NT2/D1 (cell line): ENCODE measurements around the gene HINFP.

ENCODE experiments used
- DNase-seq: peaks from one replicate; pipeline ENCODE4 v3.0.0-alpha.2; 2011; ENCODE audit warnings: low read depth, low spot score
- H3K27me3 ChIP-seq: 2 replicates; pipeline ENCODE4 v1.6.0; 2011; ENCODE audit warnings: mild to moderate bottlenecking; ENCODE audit not compliant: insufficient read length, insufficient read depth
- H3K36me3 ChIP-seq: 2 replicates; pipeline ENCODE4 v1.6.1; 2011; ENCODE audit warnings: mild to moderate bottlenecking, low read length, mixed read lengths; ENCODE audit not compliant: insufficient read depth, insufficient read length
- H3K4me1 ChIP-seq: 2 replicates; pipeline ENCODE4 v1.5.1; 2011; ENCODE audit not compliant: insufficient read depth, insufficient read length
- H3K4me3 ChIP-seq: 2 replicates; pipeline ENCODE4 v1.5.1; 2011; ENCODE audit warnings: low read depth; ENCODE audit not compliant: insufficient read length
- H3K9ac ChIP-seq: 2 replicates; pipeline ENCODE4 v1.6.0; 2011; ENCODE audit warnings: low read depth; ENCODE audit not compliant: insufficient read length
- H3K9me3 ChIP-seq: 2 replicates; pipeline ENCODE4 v1.5.1; 2011; ENCODE audit warnings: mild to moderate bottlenecking, low read length; ENCODE audit not compliant: insufficient read depth
- SUZ12 ChIP-seq: IDR thresholded peaks from 2 replicates; pipeline ENCODE4 v1.6.1; 2011; ENCODE audit not compliant: insufficient read length, insufficient read depth; ENCODE audit errors: extremely low read depth
- YY1 ChIP-seq: IDR thresholded peaks from 2 replicates; pipeline ENCODE4 v1.6.1; 2011; ENCODE audit not compliant: insufficient read length, insufficient read depth
- ZNF274 ChIP-seq: IDR thresholded peaks from 2 replicates; pipeline ENCODE4 v1.6.1; 2011; ENCODE audit warnings: mild to moderate bottlenecking, low read depth, low read length

The HINFP gene

GRCh38 chr11:119144825-119145486, 23.6 kb downstream of the HINFP start:
- TF ChIP-seq SUZ12: no peak
- TF ChIP-seq ZNF274: no peak
- TF ChIP-seq YY1: no peak
- H3K4me1 ChIP-seq: peaks cover 8% of the 10 kb centered on the region
- no peak overlapping the region for H3K4me3 ChIP-seq
- peaks cover 23% of the 10 kb centered on the region for H3K27me3 ChIP-seq
- no peak overlapping the region for H3K9ac ChIP-seq
- no peaks in the 10 kb centered on the region for H3K9me3 ChIP-seq
- peak; percentile 74 for DNase-seq
- H3K36me3 ChIP-seq: no peaks in the 10 kb centered on the region

GRCh38 chr11:119145551-119145950, 24.2 kb downstream of the HINFP start:
- H3K27me3 ChIP-seq: peaks cover 29% of the 10 kb centered on the region
- DNase-seq: no peak
- no peak overlapping the region for H3K4me3 ChIP-seq
- no peaks in the 10 kb centered on the region for H3K36me3 ChIP-seq
- peaks cover 8% of the 10 kb centered on the region for H3K4me1 ChIP-seq
- no peaks in the 10 kb centered on the region for H3K9me3 ChIP-seq
- TF ChIP-seq YY1 (no peak), ZNF274 (no peak), SUZ12 (no peak)
- H3K9ac ChIP-seq: no peak overlapping the region

GRCh38 chr11:119147604-119148333, 26.4 kb downstream of the HINFP start:
- peaks cover 46% of the 10 kb centered on the region for H3K27me3 ChIP-seq
- DNase-seq: no peak
- no peak overlapping the region for H3K4me3 ChIP-seq
- peaks cover 8% of the 10 kb centered on the region for H3K4me1 ChIP-seq
- H3K9me3 ChIP-seq: no peaks in the 10 kb centered on the region
- H3K36me3 ChIP-seq: no peaks in the 10 kb centered on the region
- TF ChIP-seq YY1 (no peak), ZNF274 (no peak), SUZ12 (no peak)
- H3K9ac ChIP-seq: no peak overlapping the region

GRCh38 chr11:119148720-119149017, 27.3 kb downstream of the HINFP start:
- TF ChIP-seq ZNF274 (no peak), SUZ12 (no peak), YY1 (no peak)
- peak overlapping the region; percentile 73 for H3K9ac ChIP-seq
- no peaks in the 10 kb centered on the region for H3K36me3 ChIP-seq
- no peak for DNase-seq
- peaks cover 46% of the 10 kb centered on the region for H3K27me3 ChIP-seq
- H3K4me3 ChIP-seq: peak overlapping the region; percentile 58
- H3K9me3 ChIP-seq: no peaks in the 10 kb centered on the region
- H3K4me1 ChIP-seq: peaks cover 8% of the 10 kb centered on the region

GRCh38 chr11:119149018-119149785, 27.8 kb downstream of the HINFP start, which contains the start of gene ABCG4:
TSS of gene ABCG4 (plus strand) at chr11:119149052. CDS start at chr11:119149966, 914 bp downstream.
- Histone ChIP-seq H3K36me3 (no peaks in the 10 kb centered on the region), H3K4me3 (peak within 1 kb of the TSS; percentile 58), H3K9me3 (no peaks in the 10 kb centered on the region), H3K27me3 (peaks cover 46% of the 10 kb centered on the region), H3K9ac (peak within 1 kb of the TSS; percentile 73), H3K4me1 (peaks cover 8% of the 10 kb centered on the region)
- no peak for DNase-seq
- no peak for TF ChIP-seq ZNF274
- TF ChIP-seq SUZ12: no peak
- no peak for TF ChIP-seq YY1

- peak overlapping the region; percentile 73 for H3K9ac ChIP-seq
- TF ChIP-seq YY1: no peak
- TF ChIP-seq SUZ12: no peak
- no peak for TF ChIP-seq ZNF274
Measured at GRCh38 chr11:119149786-119150275, 28.5 kb downstream of the HINFP start.

GRCh38 chr11:119152043-119152442, 30.7 kb downstream of the HINFP start:
- peaks cover 5% of the 10 kb centered on the region for H3K4me1 ChIP-seq
- H3K9me3 ChIP-seq: no peaks in the 10 kb centered on the region
- TF ChIP-seq ZNF274: no peak
- H3K27me3 ChIP-seq: peaks cover 46% of the 10 kb centered on the region
- H3K36me3 ChIP-seq: no peaks in the 10 kb centered on the region
- no peak for DNase-seq
- no peak overlapping the region for H3K9ac ChIP-seq
- H3K4me3 ChIP-seq: no peak overlapping the region

More at GRCh38 chr11:119149786-119150275, 28.5 kb downstream of the HINFP start:
- Histone ChIP-seq H3K36me3 (no peaks in the 10 kb centered on the region), H3K4me3 (peak overlapping the region; percentile 58), H3K4me1 (peaks cover 8% of the 10 kb centered on the region), H3K9me3 (no peaks in the 10 kb centered on the region), H3K27me3 (peaks cover 46% of the 10 kb centered on the region)
- no peak for DNase-seq
